NCI-H146 treated with DMSO at 0.1 percent for 48 hours (cell line): ENCODE data around the gene GRID1.
"Not testable (repeated sequence)": the region's sequence is repeated elsewhere in the genome, so short reads cannot be mapped to it uniquely, and the experiment has no call there.

Experiments
- DNase-seq: peaks from one replicate; lab custom pipeline; 2025; ENCODE audit not compliant: unreplicated experiment; lab: John Stamatoyannopoulos, UW

Gene GRID1

GRCh38 chr10:85971494-85971893 lies 395.1 kb downstream of the GRID1 start:
- no peak for DNase-seq

- DNase-seq, result no peak
Observed at GRCh38 chr10:85967594-85967993, 399.0 kb downstream of the GRID1 start.

- no peak for DNase-seq
Observed at GRCh38 chr10:85961479-85962067, 405.0 kb downstream of the GRID1 start.

DNA sequence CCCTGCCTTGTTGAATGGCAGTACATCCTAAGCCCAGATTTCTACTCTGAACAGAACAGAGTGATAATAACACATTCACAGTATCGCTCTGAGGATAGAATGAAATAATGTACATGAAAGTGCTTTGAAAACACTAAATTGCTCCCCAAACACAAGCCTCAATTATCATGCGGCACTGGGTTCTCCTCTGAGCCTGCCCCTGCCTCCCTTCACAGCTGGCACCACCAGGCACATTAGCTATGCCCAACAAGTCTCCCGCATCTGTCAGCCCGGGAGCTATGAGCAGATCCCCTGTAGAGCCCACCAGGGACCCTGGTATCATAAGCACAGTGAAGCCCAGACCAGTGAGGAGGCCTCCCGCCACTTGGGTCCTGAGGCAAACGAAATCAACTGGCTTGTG lies 405.5 kb downstream of the GRID1 start:
- DNase-seq, result no peak

DNA sequence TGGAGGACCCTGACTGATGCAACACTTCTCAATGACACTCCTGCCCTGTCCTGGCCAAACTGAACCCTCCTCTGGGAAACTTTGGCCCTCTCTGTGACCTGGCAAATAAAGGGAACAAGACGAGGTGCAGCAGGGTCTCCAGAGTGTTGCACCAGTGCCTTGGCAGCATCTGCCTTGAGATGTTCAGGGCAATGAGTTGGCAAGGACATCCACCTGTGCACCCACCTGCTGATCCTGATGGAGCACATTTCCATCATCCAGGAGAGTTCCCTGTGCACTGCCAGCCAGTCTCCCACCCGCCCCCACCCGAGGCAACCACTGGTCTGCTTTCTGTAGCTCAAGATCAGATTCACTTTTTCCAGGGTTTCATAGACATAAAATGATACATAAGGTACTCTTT lies 407.4 kb downstream of the GRID1 start:
- DNase-seq, result no peak

DNA sequence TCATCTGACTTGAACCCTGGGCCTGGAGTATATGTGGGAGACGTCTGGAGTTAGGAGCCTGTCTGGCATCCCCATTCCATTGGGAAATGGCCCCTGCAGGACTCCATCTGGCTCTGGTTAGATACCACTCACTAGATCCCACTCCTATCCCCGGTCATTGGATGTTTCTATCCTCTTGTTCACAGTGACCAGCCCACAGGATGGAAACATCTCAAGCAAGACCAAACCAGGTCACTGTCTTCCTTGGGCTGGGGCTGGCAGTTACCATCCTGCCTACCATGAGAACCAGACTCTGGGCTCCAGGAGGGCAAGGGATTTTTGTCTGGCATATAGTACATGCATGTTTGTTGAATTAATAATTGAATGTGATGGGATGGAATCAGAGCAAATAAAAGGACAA lies 415.7 kb downstream of the GRID1 start:
- DNase-seq, result no peak

DNA sequence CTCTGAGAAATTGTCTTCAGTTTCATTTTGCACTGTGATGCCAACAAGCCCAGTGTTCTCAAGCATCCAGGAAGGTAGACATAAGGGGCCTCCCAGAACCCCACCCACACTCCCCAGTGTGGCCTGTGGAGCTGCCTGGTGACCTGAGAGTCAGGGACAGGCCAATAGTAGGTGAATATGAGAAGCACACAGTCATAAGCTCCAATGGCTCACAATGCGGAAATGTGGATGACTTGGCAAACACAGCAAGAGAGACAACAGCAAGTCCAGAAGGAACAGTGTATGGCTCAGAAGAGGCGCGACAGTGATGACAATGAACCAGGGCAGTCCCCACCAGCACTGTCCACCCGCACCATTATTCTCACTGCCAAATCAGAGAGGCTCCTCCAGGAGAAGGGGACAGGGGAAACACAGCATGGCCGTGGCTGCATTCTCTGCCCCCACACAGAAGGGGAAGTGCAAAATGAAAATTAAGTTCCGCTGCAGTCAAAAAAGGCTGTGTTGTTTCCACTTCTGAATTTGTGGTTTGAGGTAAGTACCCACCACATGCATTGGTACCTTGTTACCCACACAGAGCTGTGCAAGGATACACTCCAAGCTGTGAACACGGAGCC lies 419.8 kb downstream of the GRID1 start:
- DNase-seq, result no peak

GRCh38 chr10:85936161-85936560 lies 430.4 kb downstream of the GRID1 start:
- DNase-seq, result no peak

DNA sequence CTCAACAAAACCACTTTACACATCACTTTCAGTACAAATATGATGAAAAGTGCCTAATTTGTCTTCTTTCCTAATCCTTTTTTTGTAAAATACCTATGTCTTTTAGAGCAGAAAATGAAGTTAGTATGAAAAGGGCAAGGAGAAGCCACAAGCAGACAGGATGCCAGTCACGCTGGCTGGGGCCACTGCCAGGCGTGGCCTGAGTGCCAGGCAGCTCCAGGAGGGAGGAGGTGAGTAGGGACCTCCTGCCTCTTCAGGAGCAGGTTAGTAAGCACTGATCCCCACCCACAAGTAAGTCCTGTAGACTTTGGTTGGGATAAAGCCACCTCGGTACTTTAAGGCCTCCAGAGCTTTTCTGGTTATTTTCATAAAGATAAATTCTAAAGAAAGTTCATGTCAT lies 432.0 kb downstream of the GRID1 start:
- DNase-seq, result no peak

DNA sequence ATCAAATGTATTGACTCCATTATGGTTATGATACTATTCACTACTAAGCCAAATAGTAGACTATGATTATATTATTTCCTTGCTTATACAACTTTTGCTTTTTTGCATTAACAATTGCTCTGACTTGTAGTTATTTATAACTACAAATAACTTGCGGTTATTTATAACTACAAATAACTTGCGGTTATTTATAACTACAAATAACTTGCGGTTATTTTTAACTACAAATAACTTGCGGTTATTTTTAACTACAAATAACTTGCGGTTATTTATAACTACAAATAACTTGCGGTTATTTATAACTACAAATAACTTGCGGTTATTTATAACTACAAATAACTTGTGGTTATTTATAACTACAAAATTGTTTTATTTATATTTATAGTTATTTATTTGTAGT lies 436.6 kb downstream of the GRID1 start:
- not testable (repeated sequence) for DNase-seq

GRCh38 chr10:85927952-85928665 lies 438.5 kb downstream of the GRID1 start:
- no peak for DNase-seq

- DNase-seq, result no peak
Observed at GRCh38 chr10:85926986-85927385, 439.6 kb downstream of the GRID1 start.

- no peak for DNase-seq
Observed at GRCh38 chr10:85926136-85926535, 440.5 kb downstream of the GRID1 start.

DNA sequence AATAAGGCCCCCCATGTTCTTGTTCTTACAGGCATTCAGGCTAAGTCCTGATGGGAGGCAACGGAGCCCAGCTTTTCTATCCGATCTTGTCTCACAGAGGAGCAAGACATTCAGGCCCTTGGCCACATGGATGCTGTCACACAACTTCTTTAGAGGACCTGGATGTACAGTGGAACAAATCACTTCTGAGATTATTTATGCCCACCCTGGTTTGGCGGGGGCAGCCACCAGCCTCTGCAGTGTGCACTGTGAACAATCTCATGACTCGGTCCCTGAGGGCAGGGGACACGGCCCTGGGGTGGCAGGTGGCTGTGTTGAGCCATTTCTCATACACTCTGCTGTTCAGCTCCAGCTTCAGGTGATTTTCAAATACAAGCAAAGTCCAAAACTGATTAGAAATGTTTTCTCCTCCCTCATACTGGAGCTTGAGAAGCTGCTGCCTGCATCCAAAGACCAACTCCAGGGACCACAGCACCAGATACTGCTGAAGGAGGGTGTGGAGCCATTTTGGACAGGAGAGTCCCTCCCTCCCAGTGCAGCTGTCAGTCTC lies 441.3 kb downstream of the GRID1 start:
- no peak for DNase-seq

- DNase-seq, result no peak
Observed at GRCh38 chr10:85924382-85925102, 442.1 kb downstream of the GRID1 start.

DNA sequence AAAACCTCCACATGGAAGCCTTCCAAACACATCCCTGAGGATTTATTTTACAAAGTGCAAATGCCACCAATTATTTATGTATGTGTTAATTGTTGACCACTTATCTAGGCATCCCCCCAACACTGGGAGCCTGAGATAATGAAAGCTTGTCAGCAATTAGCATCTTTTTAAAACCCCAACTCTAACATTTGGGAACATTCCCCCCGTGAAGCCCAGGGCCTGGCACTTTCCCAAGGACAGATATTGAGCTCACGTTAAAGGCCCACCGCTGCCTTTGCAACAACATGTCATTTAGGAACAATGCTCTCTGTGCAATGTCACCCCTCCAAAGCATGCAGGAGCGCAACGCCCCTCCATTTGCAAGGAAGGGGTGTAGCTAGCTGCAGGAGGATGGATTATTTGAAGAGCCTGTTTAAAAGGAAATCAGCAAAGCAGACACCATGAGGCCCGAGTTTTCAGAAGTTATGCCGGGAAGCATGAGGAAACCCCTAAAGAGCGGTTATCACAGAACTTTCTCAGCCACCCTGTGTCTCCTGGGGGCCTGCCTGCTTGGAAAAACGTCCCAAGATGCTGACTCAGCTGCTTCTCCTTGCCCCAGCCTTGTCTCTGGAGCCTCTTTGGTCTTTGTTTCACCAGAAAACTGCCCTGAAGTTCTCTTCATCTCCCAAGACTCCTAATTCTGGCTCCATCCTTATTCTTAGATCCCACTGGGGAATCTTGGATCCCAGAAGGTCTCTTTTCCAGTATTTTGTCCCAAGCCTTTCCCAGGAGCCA lies 444.1 kb downstream of the GRID1 start:
- DNase-seq, result no peak

DNA sequence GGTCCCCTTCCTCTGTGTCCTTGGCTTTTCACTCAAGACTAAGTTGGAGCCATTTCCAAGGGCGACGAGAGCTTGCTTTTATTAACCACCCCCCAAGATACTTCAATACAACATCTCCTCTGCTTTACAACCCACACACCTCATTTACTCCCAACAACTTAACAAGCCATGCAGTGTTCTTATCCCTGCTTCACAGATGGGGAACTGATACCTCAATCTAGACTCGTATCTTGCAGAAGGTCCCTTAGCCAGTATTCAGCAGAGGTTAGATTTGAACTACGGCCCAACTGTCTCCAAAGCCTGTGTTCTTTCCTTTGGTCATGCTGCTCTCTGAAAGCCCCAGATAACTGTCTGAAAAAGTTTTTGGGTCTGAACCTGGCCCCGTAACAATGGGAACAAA lies 444.8 kb downstream of the GRID1 start:
- DNase-seq, result no peak

DNA sequence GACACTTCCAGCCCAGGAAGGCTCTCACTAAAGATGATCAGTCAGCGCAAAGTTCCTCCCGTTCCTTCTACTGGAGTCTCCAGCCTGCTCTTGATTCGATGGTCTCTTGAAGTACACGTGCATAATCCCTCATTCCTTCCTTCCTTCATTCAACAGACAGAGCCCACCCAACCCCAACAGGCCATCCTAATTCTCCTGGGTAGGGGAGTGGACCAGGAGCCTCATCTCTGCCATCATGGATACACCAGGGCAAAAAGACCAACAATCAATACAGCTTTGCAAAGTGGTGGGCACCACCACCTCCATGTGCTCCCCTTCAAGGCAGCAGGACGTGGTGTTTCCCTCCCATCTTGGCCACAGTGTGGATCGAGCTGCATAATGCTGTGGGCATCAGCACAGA lies 446.3 kb downstream of the GRID1 start:
- DNase-seq, result no peak

- DNase-seq, result no peak
Observed at GRCh38 chr10:85919491-85920021, 447.0 kb downstream of the GRID1 start.

DNA sequence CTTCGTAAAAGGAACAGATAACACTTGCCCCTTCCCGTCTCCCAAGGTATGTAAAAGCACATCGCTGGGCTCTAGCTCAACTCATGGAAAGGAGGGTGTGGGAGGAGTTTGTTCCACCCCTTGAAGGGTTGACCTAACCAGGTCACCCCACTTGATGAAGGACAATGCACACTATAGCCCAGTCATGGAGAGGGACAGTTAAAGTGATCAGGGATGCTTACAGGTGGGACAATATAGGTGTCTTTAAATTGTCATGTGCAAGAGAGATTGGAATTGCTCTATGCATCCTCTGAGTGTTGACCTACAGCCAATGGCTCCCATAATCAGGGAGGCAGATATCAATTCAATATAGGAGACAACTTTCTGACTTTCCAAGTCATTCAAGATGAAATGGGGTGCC lies 448.2 kb downstream of the GRID1 start:
- DNase-seq, result no peak

DNA sequence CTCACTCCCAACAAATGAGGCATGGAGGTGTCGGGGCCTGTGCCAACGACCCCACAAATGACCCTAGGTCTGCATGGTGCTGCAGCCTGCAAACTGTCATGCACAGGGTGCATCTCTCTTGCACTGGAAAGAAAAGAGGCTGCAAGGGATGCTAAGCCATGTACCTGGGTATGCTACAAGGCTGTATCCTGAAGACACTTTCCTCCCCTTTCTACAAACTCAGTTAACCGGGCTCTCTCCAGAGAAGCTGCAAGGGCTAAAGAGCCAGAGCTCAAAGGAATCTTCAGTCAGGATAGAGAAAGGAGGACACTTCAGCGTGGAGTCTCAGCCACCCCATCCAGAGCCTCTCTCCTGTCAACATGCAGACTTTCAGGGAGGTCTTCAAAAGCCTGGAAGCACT lies 449.0 kb downstream of the GRID1 start:
- no peak for DNase-seq
